GM19351 (cell line): ENCODE measurements around the gene LRRC56.

Experiments used
- ATAC-seq: cut with Tn5 transposase; IDR thresholded peaks from one replicate; pipeline ENCODE4 v1.9.1; 2021; ENCODE audit warnings: mild to moderate bottlenecking, moderate library complexity; ENCODE audit not compliant: unreplicated experiment

Gene LRRC56

DNA sequence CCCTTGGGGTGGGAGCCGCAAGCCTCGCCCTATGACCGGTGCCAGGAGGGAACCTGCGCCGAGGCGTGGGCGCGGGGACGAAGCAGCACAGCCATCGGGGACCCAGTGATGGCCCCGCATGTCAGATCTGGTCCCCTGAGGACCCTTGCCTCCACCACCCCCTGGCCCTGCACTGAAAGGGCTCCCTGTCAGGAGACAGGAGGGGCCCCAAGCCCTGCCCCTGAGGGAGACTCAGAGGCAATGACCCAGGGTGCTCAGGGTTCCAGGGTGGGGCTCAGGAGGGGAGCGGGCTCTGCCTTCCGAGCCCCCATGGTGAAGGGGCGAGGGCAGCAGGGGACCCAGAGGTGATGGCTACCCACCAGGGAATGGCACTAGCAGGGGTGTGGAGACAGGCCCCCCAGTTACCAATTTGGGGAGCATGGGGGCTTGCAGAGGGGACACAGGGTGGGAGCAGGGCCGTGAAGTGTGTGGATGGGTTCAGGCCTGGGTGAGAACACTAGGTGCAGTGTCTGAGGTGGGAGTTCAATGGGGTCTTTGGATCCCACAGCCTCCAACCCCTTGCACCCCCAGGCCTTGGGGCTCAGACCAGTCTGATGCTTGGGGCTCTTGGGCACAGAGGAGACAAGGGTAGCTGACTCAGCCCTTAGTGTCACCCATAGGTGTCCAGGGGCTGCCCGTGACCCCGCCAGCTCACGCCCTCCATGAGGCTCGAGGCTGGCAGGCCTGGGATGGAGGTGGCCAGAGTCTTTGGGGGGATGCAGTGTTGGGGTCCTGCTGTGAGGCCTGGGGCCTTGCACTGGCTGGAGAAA, 499 bp downstream of the LRRC56 start:
- no peak for ATAC-seq

DNA sequence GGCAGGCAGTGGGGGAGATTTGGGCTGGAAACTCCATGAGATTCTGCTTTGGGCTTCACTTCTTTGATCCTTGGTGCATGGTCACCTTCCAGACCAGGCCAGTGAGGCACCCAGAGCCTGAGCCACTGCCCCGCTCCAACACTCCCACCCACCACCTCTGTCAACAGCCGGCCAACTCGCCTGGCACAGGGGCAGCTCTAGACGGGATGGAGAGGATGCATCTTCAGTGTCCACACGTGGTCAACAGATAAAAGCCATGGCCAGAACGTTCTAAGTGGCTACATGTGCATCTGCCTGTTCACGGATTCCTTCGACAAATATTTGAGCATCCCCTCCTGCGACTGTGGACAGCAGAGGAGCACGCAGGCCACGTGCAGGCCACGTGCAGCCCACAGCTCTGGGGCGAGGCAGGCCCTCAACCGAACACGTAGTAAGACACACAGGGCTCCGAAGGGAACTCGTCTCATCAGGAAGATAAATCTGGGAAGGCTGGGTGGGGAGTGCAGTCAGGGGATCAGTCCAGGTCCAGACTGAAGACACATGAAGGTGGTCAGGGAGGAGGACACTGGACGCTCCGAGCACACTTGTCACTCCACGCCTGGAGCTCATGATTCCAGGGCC, 1.2 kb downstream of the LRRC56 start:
- no peak for ATAC-seq

DNA sequence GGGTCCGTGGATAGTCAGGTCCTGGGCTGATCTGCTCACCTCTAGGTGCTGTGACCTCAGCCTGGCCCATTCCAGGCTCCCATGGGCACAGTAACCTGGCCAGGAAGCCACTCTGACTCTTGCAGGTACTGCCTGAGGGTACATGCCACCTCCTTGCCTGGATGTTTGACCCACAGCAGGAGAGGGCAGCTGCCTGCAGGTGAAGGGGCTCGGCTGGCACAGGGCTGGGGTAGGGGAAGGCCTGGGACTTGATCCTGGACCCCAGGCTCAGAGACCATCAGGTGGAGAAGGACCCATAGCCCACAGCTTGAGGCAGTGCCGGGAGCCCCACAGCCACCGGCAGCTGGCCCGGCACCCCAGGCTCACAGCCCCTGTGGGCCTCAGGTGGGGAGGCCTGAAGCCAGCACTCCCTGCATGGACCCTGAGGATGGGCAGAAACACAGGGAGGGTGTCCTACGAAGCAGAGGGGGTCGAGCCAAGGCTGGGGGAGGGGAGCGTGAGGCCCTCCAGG, 2.7 kb downstream of the LRRC56 start:
- no peak for ATAC-seq

DNA sequence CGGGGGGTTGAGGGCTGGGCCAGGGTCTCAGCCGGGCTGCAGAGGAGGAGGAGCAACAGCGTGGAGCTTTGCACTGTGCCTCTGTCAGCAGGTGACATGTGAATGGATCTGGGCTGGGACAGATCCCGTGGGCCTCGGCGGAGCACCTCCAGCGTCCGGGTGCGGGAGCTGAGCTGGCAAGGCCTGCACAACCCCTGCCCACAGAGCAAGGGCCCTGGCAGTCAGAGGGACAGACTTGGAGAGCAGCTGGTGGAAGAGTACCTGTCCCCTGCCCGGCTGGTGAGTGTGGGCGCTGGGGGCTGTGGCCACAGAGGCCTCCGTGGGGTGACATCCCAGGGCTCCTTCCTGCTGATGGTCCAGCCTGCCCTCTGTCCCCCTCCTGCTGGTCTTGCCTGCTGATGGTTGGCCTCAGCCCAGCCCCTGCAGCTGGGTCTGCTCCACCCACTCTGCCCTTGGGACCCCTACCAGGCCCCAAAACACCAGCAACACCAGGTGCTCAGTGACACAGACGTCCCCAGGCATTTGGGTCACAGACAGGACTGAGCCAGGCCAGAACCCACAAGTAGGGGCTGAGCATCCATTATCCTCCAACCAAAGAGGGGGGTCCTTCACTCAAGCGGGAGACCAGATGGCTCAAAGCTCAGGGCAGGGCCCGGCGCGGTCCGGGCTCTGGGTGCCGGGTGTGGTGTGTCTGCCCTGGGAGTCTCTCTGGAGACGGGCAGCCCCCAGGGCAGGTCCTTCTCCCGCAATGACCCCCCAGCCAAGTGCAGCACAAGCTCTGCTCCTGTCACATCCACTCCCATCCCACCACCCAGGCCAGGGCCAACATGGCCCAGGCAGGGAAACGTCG, 3.5 kb downstream of the LRRC56 start:
- ATAC-seq, result no peak

DNA sequence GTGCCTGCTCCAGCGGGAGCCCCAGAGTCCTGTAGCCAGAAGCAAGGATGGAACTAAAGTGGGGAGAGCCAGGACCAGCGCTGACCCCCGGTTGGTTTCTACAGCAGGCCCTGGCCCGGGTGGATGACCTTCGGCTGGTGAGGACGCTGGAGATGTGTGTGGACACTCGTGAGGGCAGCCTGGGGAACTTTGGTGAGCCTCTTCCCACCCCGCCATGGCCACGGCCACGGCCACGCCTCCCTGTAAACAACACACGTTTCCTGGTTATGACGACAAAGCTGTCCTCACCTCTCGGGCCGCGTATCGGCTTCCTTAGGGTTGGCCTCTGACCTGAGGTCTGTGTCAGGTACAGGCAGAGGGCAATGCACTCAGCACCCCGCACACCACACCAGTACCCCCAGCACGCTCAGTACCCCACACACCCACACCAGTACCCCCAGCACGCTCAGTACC, 4.1 kb downstream of the LRRC56 start:
- ATAC-seq, result no peak

DNA sequence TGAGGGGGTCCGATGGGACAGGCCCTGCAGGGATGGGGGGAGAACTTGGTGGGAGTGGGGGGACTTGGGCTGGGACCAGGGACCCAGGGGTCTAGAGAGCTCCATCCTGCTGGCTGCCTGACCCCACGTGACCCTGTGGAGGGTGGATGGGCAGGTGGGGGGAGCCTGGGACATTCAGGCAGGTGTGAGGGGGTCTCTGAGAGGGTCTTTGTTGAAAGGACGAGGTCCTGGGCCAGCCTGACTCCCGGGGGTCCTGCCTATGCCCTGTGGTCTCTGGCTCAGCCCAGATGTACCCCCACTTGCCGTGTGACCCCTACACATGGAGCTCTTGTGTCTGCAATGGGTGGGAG, 7.5 kb downstream of the LRRC56 start:
- no peak for ATAC-seq

DNA sequence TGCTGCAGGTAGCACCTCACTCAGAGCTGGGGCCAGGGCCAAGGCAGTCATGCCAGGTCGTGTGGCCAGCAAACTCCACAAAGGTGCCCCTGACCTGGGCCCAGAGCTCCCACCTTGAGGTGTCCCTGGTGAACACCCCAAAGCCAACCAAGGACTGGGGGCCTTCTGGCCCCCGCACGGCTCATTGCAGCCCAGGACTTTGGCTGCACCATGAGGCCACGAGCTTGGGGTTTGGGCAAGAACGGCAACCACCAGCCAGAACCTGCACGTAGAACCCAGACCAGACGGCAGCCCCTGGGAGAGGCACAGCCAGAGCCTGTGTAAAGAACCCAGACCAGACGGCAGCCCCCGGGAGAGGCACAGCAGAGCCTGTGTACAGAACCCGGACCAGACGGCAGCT, 7.8 kb downstream of the LRRC56 start:
- ATAC-seq, result no peak

DNA sequence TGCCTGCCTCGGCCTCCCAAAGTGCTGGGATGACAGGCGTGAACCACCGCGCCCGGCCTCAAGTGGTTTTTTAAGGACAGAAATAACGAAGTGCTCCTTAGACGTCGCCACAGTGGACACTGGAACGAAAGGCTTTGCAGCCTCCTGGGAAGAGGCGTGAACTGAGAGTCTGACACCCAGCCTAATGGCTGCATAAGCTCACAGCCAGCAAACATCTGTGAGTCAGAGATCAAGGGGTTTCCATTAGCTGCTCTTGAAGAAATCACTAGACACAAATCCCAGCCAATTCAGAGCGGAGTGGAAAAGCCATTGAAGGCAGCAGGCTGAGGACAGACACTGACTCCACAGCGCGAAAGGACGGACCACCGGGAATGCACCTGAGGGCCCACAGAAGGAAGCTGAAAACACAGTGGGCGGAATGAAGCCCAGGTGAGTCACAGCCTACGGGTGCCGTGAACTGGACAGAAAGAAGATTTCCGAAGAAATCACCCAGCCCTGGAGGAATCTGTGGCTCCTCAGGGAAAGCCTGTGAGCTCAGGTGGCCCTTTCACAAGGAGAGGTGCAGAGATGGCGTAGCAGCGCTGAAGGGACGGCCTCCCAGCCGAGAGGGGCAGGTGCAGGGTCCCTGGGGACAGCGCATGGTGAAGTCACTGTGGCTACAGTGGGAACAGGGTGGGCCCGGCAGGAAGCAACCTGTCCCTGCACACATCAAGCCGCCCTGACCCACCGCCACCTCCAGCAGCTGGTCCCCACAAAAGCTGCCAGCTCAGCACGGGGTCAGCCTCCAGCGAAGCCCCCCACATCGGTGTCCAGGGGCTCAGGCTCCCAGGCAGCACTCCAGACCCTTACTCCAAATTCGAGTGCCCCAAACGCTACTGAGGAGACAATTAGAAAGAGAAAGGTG, 11.6 kb downstream of the LRRC56 start:
- no peak for ATAC-seq

DNA sequence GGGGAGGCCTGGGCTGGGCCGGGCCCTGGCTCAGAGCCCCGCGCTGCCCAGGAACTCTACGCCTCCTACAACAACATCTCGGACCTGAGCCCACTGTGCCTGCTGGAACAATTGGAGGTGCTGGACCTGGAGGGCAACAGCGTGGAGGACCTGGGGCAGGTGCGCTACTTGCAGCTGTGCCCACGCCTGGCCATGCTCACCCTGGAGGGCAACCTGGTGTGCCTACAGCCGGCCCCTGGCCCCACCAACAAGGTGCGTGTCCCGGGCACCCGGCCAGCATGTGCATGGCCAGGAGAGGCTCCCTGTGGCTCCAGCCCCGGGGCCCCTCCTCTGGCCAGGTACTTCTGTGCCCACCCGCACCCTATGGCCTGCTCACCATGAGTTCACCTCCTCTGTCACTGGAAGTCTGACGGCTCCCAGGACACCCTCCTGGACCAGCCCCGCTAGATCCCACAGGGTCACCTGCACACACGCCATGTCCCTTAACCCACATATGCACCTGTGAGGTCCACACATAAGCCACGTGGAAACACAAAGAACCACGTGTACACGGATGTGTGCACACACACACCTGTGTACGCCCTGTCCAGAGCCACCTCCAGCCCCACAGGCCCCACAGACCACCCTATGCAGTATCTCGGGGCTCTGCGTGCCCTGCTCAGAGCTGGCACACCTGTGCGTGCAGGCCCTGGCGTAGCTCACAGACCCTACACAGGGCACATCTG, 12.9 kb downstream of the LRRC56 start:
- ATAC-seq, result no peak

DNA sequence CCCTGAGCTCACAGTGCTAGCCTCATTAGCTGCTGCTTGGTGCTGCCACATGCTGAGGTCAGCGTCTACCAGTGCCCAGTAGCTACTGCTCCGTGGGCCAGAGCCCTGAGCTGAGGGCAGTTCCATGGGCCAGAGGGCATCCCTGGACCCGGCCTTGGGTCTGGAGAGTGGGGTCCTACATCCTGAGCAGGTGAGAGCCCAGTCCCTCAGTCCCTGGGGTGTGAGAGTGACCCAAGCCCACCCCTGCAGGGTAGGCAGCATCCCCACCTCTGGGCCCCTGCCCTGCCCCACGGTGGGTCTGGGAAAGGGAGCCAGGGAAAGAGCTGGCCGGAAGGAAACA, 13.4 kb downstream of the LRRC56 start:
- no peak for ATAC-seq

DNA sequence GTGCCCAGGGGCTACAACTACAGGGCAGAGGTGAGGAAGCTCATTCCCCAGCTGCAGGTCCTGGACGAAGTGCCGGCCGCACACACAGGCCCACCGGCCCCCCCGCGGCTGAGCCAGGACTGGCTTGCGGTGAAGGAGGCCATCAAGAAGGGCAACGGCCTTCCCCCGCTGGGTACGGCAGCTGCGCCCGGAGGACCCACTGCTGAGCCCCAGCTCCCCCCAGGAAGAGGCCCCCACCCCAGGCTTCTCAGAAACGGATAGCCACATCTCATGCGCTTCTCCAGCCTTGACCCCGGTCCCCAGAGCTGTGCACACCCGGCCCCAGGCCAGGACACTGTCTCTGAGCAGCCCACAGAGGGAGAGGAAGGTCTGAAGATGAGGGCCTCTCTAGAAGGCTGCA, 13.8 kb downstream of the LRRC56 start:
- ATAC-seq, result no peak

DNA sequence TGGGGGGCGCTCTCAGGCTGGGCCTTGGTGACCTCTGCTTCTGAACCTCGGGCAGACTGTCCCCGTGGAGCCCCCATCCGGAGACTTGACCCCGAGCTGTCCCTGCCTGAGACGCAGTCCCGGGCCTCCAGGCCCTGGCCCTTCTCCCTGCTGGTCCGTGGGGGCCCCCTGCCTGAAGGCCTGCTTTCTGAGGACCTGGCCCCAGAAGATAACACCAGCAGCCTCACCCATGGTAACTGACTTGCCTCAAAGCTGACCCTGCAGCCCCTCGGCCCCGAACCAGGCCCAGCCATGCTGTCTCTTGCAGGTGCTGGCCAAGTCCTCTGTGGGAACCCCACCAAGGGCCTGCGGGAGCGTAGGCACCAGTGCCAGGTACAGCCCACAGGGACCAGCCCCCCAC, 14.3 kb downstream of the LRRC56 start:
- no peak for ATAC-seq

DNA sequence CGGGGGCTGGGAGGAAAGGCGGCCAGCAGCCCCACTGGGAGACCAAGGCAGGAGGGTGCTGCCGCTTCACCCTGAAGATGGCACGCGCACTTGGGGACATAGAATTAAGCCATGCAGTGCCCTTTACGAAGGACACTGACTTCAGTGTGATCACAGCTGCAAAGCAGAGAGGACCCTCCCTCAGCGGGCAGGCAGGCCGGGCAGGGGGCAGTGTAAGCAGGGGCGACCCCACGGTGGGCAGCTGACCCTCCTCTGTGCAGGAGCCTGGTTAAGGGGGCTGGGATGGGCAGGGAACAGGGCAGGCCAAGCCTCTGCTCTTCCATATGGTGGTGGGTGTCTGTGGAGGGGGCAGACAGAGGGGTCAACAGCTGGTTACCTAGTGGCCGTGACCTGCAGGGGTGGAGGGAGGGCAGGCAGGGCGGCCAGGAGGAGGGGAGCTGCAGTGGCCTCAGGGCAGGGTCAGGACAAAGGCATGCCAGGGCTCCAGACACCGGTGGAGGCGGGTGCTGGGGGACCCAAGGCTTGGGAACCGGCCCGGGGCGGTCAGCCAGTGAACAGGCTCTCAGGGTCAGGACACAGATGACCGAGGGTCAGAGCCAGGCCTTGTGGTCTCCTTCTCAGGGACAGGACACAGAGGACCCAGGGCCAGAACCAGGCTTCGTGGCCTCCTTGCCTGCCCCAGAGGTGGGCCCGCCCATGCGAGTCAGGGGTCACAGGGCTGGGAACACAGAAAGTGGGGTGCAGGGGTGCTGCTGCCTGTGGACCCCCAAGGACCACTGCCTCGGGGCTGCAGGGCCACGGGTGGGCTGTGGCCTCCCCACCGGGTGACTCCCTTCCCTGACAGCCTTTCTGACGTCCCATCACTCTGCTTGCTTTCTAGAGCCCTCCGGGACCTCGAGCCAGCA, 16.0 kb downstream of the LRRC56 start:
- no peak for ATAC-seq

DNA sequence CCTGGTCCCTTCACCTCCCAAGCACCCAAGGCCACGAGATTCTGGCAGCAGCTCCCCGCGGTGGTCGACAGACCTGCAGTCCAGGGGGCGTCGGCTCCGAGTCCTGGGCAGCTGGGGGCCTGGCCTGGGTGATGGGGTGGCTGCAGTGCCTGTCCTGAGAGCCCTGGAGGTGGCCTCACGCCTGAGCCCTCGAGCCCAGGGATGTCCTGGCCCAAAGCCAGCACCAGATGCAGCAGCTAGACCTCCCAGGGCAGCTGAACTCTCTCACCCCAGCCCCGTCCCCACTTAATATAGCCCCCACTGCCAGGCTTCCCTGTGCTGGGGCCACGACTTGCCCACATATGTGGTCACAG, 16.6 kb downstream of the LRRC56 start:
- ATAC-seq, result no peak

DNA sequence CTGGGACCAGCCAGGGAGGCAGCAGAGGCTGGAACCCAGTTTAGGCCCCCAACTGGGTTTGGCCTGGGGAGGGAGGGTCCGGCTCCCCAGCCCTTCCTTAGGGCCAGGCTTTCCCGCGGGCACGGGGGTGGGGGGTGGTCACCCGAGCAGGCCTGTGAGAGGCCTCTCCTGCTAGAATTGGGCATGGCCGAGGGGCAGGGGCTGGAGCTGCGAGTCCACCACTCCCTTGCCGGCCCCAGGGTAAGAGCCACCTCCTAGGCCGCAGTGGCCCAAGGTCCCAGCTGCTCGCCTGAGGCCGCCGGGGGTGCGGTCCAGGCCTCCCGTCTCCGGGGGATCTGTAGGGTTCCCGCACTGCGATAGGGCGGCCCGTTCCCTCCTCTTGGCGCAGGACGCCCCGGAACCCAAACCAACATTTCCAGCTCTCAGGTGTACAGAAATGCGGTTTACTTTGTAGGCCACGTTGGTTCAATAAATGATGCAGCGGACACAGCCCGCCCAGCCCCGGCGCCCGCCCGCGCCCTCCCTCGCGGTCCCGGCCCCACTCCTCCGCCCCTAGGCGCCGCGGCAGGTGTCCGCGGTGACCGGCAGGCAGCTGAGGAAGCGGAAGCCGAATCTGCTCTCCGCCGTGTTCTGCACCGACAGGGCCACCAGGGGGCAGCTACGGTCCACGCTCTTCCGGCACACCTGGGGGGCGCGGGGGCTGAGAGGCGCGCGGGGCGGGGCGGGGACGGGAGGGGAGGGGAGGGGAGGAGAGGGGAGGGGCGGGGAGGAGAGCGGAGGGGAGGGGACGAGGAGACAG, 17.3 kb downstream of the LRRC56 start:
- peak; percentile 71 for ATAC-seq

DNA sequence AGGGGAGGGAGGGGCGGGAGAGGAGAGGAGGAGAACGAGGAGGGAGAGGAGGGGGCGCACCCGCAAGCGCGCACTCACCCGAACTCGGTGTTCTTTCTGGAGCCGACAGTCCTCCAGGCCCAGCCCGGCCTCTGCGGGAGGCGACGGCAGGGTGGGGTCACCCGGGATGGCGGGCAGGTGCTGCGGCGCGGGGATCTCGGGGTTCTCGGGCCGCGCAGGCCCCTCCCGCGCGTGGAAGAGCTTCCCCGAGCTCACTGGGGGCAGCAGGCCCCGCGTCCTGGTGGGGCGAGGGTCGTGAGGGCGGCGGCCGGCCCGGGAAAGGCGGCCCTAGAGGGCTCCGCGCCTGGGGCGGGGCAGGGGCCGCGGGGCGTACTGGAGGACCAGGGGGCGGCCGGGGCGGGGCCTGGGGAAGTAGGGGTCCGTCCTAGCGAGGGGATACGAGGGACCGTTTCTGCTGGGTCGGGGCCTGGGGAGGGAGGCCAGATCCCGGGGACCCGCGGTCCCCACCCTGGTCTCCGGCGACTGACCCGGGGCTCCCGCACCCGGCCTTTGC, 18.0 kb downstream of the LRRC56 start:
- ATAC-seq, result no peak

DNA sequence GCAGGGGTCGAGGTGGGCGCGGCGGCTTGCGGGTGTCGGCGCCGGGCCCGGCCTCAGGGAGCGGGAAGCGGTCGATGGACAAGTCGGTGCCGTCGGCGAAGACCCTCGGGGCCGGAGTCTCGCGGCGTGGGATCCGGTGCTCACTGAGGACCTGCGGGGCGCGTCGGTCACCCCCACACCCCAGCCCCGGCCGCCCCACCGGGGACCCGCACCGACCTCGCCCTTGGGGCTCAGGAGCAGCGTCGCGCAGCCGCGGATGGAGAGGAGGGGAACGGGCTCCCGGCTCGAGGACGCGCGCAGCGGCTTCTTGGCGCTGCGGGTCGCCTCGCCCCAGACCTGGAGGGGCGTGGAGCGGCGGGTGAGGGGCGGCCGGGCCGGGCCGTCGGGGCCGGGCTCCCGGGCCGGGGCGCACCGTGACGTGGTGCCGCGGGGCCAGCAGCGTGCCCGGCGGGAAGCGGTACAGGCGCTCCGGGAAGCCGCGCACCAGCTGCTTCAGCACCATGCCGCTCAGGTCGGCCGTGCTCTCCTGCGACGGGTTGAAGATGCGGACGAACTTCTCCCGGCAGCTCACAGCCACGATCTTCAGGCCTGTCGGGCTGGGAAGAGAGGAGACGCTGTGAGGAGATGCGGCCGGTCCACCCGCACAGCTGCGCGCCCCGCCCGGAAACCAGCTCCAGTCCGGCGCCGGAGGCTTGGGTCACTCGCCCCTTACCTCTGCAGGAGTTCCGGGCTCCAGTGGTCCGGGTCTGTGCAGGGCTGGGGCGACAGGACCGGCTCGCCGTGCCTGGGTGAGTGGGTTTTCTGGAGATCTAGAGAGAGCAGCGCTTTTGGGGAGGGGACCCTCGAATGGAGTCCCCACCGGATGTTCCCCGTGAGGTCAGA, 18.7 kb downstream of the LRRC56 start:
- no peak for ATAC-seq
